Measurements from ENCODE around the gene ARID3B.

Gene ARID3B

GRCh38 chr15:74642734-74643664, 102.0 kb downstream of the ARID3B start:
- no peak for DNase-seq (ENCODE audit: low spot score)

- no peak for DNase-seq (ENCODE audit: low spot score)
Measured at GRCh38 chr15:74643665-74644204, 102.7 kb downstream of the ARID3B start.

DNA sequence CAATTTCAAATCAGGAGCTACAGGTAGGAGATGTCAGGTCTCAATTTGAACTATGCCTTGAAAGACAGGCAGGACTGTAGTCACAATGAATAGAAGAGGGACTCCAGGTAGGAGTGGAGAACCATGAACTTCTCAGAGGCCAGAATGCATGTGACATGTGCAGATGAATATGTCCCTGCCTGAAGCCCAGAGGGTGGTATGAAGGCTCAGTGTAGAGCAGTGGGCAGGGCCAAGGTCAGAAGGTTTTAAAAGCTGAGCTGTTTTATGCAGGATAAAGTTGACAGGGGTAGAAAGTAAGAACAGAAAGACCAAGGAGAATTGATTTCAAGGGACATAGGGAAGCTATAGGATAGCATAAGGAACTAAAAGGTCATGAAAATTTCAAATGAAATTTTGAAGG, 105.5 kb downstream of the ARID3B start:
- DNase-seq (ENCODE audit: low spot score) = no peak
